Endothelial cell (in vitro differentiated cells): Measurements from ENCODE around the gene NIM1K. TPM values are rescaled to one million over a fixed set of nuclear protein-coding genes. Genes with fewer than 3 reads are reported as not detected.

Source experiments
- DNase-seq: peaks from one replicate; pipeline ENCODE4 v3.0.0; 2021; ENCODE audit warnings: low spot score
- H3K27ac Mint-ChIP-seq: one replicate; pipeline ENCODE4 v1.8.0; 2021; ENCODE audit warnings: mixed read lengths, inconsistent platforms; ENCODE audit not compliant: unreplicated experiment
- H3K27me3 Mint-ChIP-seq: one replicate; pipeline ENCODE4 v1.8.0; 2021; ENCODE audit warnings: mild to moderate bottlenecking, moderate library complexity, mixed read lengths, inconsistent platforms; ENCODE audit not compliant: unreplicated experiment
- H3K36me3 Mint-ChIP-seq: one replicate; pipeline ENCODE4 v1.8.0; 2021; ENCODE audit warnings: mild to moderate bottlenecking, low read depth, mixed read lengths, inconsistent platforms; ENCODE audit not compliant: unreplicated experiment
- H3K4me1 Mint-ChIP-seq: one replicate; pipeline ENCODE4 v1.8.0; 2021; ENCODE audit warnings: mild to moderate bottlenecking, mixed read lengths, inconsistent platforms; ENCODE audit not compliant: unreplicated experiment
- H3K4me3 Mint-ChIP-seq: one replicate; pipeline ENCODE4 v1.8.0; 2021; ENCODE audit warnings: mild to moderate bottlenecking, mixed read lengths, inconsistent platforms; ENCODE audit not compliant: unreplicated experiment
- H3K9me3 Mint-ChIP-seq: one replicate; pipeline ENCODE4 v1.8.0; 2021; ENCODE audit warnings: mixed read lengths, inconsistent platforms; ENCODE audit not compliant: unreplicated experiment
- CTCF ChIP-seq: fragments of 200-600 bp; sonication (generic); IDR thresholded peaks from one replicate; pipeline ENCODE4 v1.5.0; 2021; ENCODE audit warnings: antibody characterized with exemption; ENCODE audit not compliant: unreplicated experiment
- total RNA-seq: library from RNA; stranded (reverse); fragmentation: NEBNext Ultra II Directional; extraction: Animal tissue kit (Norgen Biotek cat#: 25700); gene quantifications from one replicate; pipeline ENCODE4 v1.2.1, GENCODE V29; 2021; ENCODE audit not compliant: unreplicated experiment

Gene NIM1K
- total RNA-seq, 1 donor from 2014 or later = 0.15 TPM

DNA sequence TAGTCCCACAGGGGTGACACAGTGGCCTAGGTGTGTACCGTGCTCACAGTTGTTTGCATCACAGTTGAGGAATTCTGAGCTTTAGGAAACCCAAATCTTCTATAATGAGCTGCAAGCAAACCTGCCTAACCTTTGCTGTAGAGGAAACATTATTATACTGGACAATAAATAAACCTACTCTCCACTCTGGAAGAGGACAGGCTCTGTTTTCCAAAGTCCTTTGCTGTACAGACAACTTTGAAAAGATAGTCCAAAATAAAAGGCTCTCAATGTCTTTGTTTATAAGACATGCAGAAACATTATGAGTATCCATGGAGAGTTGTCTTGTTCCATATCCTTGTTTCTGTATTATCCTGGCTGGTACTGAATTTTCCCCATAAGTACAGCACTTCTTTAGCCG is 42.0 kb upstream of the NIM1K start:
- H3K27ac Mint-ChIP-seq = no peak overlapping the region
- no peak for DNase-seq
- no peaks in the 10 kb centered on the region for H3K4me1 Mint-ChIP-seq
- no peak for TF ChIP-seq CTCF
- H3K27me3 Mint-ChIP-seq = peaks cover 2% of the 10 kb centered on the region
- H3K36me3 Mint-ChIP-seq = peaks cover 6% of the 10 kb centered on the region
- no peak overlapping the region for H3K4me3 Mint-ChIP-seq
- H3K9me3 Mint-ChIP-seq = no peaks in the 10 kb centered on the region

DNA sequence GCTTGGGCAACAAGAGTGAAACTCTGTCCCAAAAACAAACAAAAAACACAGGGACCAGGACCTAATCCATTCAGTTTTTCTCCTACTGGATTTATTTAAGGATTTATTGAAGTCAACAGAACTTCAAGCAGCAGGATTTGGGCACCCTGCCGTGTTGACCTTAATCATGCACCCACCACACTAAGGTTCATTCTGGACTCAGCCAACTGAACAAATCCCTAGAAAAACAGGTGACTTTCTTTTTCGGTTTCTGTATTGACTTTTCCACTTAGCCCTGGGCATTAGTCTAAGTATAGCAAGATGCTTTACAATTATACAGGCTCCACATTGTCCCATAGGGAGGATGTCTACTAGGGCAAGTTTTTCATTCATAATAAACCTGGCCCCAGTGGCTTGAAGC is 41.3 kb upstream of the NIM1K start:
- Mint-ChIP-seq H3K27me3 (peaks cover 2% of the 10 kb centered on the region), H3K27ac (no peak overlapping the region), H3K4me1 (no peaks in the 10 kb centered on the region), H3K9me3 (no peaks in the 10 kb centered on the region), H3K36me3 (peaks cover 7% of the 10 kb centered on the region), H3K4me3 (no peak overlapping the region)
- no peak for TF ChIP-seq CTCF
- DNase-seq = no peak

DNA sequence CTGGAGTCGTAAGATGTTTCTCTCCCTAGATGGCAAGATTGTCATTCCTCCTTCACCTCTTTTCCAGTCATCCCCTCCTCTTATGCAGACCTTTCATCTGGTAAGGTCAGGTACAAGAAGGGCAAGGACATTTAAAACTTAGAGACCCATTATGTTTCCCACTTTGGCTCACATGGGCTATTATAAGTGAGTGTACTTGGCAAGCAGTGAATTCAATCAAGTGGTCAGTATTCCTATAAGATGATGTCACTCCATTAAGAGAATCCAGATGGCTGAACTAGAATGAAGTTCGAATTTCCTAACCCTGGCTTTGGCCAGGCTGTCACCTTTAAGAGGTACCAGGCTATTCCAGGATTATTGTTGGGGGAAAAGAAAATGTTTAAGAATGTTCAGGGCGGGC is 39.1 kb upstream of the NIM1K start:
- Mint-ChIP-seq H3K27me3 (peaks cover 2% of the 10 kb centered on the region), H3K4me1 (no peaks in the 10 kb centered on the region), H3K27ac (no peak overlapping the region), H3K9me3 (no peaks in the 10 kb centered on the region), H3K36me3 (peaks cover 13% of the 10 kb centered on the region), H3K4me3 (peak overlapping the region; percentile 76)
- no peak for TF ChIP-seq CTCF
- DNase-seq = no peak

GRCh38 chr5:43154469-43154868 is 37.6 kb upstream of the NIM1K start:
- Mint-ChIP-seq H3K9me3 (no peaks in the 10 kb centered on the region), H3K4me1 (no peaks in the 10 kb centered on the region), H3K27ac (no peak overlapping the region), H3K4me3 (no peak overlapping the region), H3K27me3 (peaks cover 2% of the 10 kb centered on the region), H3K36me3 (peaks cover 13% of the 10 kb centered on the region)
- TF ChIP-seq CTCF = no peak
- no peak for DNase-seq

- H3K27ac Mint-ChIP-seq = no peak overlapping the region
- no peak for DNase-seq
- H3K4me1 Mint-ChIP-seq = no peaks in the 10 kb centered on the region
- peaks cover 2% of the 10 kb centered on the region for H3K27me3 Mint-ChIP-seq
- TF ChIP-seq CTCF = no peak
- no peaks in the 10 kb centered on the region for H3K9me3 Mint-ChIP-seq
- no peak overlapping the region for H3K4me3 Mint-ChIP-seq
- H3K36me3 Mint-ChIP-seq = peaks cover 13% of the 10 kb centered on the region
Observed at GRCh38 chr5:43155394-43156096, 36.5 kb upstream of the NIM1K start.
